Gastrocnemius medialis (tissue), 4 donors: ENCODE measurements around the gene BMP4.

Experiments used
- CTCF ChIP-seq, 5 experiments: fragments of 450-650 bp in 3 of 5; fragments of 200-600 bp in 2 of 5; sonication (generic) in 2 of 5; IDR thresholded peaks in 4 of 5; conservative IDR thresholded peaks in 1 of 5; 1 replicate in 4 of 5; 2 replicates in 1 of 5; pipeline ENCODE4 v1.5.1; 2016 to 2019; ENCODE audit warnings: antibody characterized with exemption in 5 of 5, mild to moderate bottlenecking in 3 of 5, moderate library complexity in 3 of 5
- POLR2A ChIP-seq, 2 donors: fragments of 450-650 bp; IDR thresholded peaks; one replicate each; pipeline ENCODE4 v1.6.1; 2017; ENCODE audit warnings: antibody characterized with exemption in 2 of 2, mild to moderate bottlenecking in 2 of 2, moderate library complexity in 2 of 2

- TF ChIP-seq CTCF (IDR thresholded peaks at IDR 0.05 in 4 of 5, conservative IDR thresholded peaks at IDR 0.05 in 1 of 5) (no peak), POLR2A (IDR thresholded peaks at IDR 0.05) (no peak)
Observed at GRCh38 chr14:53955229-53955556, 1.4 kb downstream of the BMP4 start.
